Measurements from ENCODE around the gene ADAMTS14. TPM values are rescaled to one million over a fixed set of nuclear protein-coding genes. Genes with fewer than 3 reads are reported as not detected.

ADAMTS14 gene
- total and polyA plus RNA-seq, 7 donors = 0.03 to 0.18 (median 0.06) TPM; not detected in 3

GRCh38 chr10:70771311-70772194 is 99.2 kb downstream of the ADAMTS14 start:
- intact Hi-C loops (cut with DNase I) = no loop called here
- no peak for DNase-seq

GRCh38 chr10:70772627-70773026 is 100.3 kb downstream of the ADAMTS14 start:
- DNase-seq (no peak), ATAC-seq (no peak)
- Histone ChIP-seq H3K9me3 (no peaks in the 10 kb centered on the region), H3K4me1 (no peaks in the 10 kb centered on the region), H3K27me3 (ENCODE audit: insufficient read depth in 3 of 3, low read length in 2 of 3) (no peaks in the 10 kb centered on the region), H3K27ac (no peak overlapping the region), H3K36me3 (ENCODE audit: insufficient read depth in 1 of 2, low read depth in 1 of 2) (no peaks in the 10 kb centered on the region), H3K4me3 (no peak overlapping the region)
- intact Hi-C loops (cut with DNase I) = no loop called here
- WGBS, 3 donors = 90 to 92% (median 91%) methylated on average over 4 of the region's 4 CpGs
- TF ChIP-seq CTCF (IDR thresholded peaks at IDR 0.05) = no peak

More at GRCh38 chr10:70771311-70772194, 99.2 kb downstream of the ADAMTS14 start:
- WGBS, 3 donors = 87 to 93% (median 88%) methylated on average over 8 of the region's 8 CpGs
- no peaks in the 10 kb centered on the region for H3K27me3 ChIP-seq (ENCODE audit: insufficient read depth in 3 of 3, low read length in 2 of 3)
- no peak for ATAC-seq
- H3K27ac ChIP-seq = no peak overlapping the region
- no peak for TF ChIP-seq CTCF (IDR thresholded peaks at IDR 0.05)
- no peak overlapping the region for H3K4me3 ChIP-seq
- H3K9me3 ChIP-seq = no peaks in the 10 kb centered on the region
- no peaks in the 10 kb centered on the region for H3K4me1 ChIP-seq
- H3K36me3 ChIP-seq (ENCODE audit: insufficient read depth in 1 of 2, low read depth in 1 of 2) = no peaks in the 10 kb centered on the region

- intact Hi-C loops (cut with DNase I) = no loop called here
- TF ChIP-seq CTCF (IDR thresholded peaks at IDR 0.05) = no peak
- Histone ChIP-seq H3K4me1 (no peaks in the 10 kb centered on the region), H3K27me3 (ENCODE audit: insufficient read depth in 3 of 3, low read length in 2 of 3) (no peaks in the 10 kb centered on the region), H3K9me3 (no peaks in the 10 kb centered on the region), H3K27ac (no peak overlapping the region), H3K36me3 (ENCODE audit: insufficient read depth in 1 of 2, low read depth in 1 of 2) (no peaks in the 10 kb centered on the region), H3K4me3 (no peak overlapping the region)
- 83 to 94% (median 84%) methylated on average over 9 of the region's 9 CpGs for WGBS, 3 donors
- DNase-seq = no peak
- no peak for ATAC-seq
These were observed 101.2 kb downstream of the ADAMTS14 start for GRCh38 chr10:70773461-70773860.

- Histone ChIP-seq H3K9me3 (no peaks in the 10 kb centered on the region), H3K36me3 (ENCODE audit: insufficient read depth in 1 of 2, low read depth in 1 of 2) (no peaks in the 10 kb centered on the region), H3K27ac (no peak overlapping the region), H3K27me3 (ENCODE audit: insufficient read depth in 3 of 3, low read length in 2 of 3) (no peaks in the 10 kb centered on the region), H3K4me3 (no peak overlapping the region), H3K4me1 (no peaks in the 10 kb centered on the region)
- intact Hi-C loops (cut with DNase I) = no loop called here
- 87 to 92% (median 90%) methylated on average over 14 of the region's 14 CpGs for WGBS, 3 donors
- DNase-seq (no peak), ATAC-seq (no peak)
- no peak for TF ChIP-seq CTCF (IDR thresholded peaks at IDR 0.05)
These were observed 101.9 kb downstream of the ADAMTS14 start for GRCh38 chr10:70773965-70774809.
